H1 (cell line): ENCODE data around the gene F11. TPM values are rescaled to one million over a fixed set of nuclear protein-coding genes. Genes with fewer than 3 reads are reported as not detected.
A peak's percentile ranks its signal among the peaks of the same experiment; 100 is the strongest.

Experiments
- EP300 ChIP-seq, 2 experiments: IDR thresholded peaks; 1 replicate in 1 of 2; 2 replicates in 1 of 2; pipeline ENCODE4 v1.6.1; 2011 to 2012; ENCODE audit warnings: low read depth in 2 of 2, low read length in 2 of 2, mild to moderate bottlenecking in 2 of 2, borderline replicate concordance in 1 of 2, inconsistent platforms in 1 of 2, moderate library complexity in 1 of 2
- KDM1A ChIP-seq: fragments of 200-600, 300-600 bp; sonication (generic); IDR thresholded peaks from 2 replicates; pipeline ENCODE4 v1.7.1; 2016; ENCODE audit warnings: mild to moderate bottlenecking, low read length, borderline replicate concordance
- KDM5A ChIP-seq: fragments of 200-600 bp; IDR thresholded peaks from 2 replicates; pipeline ENCODE4 v1.7.1; 2012; ENCODE audit warnings: mild to moderate bottlenecking, low read length, inconsistent platforms, mixed read lengths
- RAD21 ChIP-seq, 2 experiments: IDR thresholded peaks in 1 of 2; conservative IDR thresholded peaks in 1 of 2; 2 replicates each; pipeline ENCODE4 v1.6.1; 2011; ENCODE audit warnings: low read depth in 2 of 2, low read length in 2 of 2, improper control_type of control experiment in 1 of 2, inconsistent platforms in 1 of 2, mild to moderate bottlenecking in 1 of 2, moderate library complexity in 1 of 2
- SIN3A ChIP-seq, 2 experiments: IDR thresholded peaks in 1 of 2; conservative IDR thresholded peaks in 1 of 2; 2 replicates each; pipeline ENCODE4 v1.6.1; 2011 to 2012; ENCODE audit warnings: low read length in 2 of 2, improper control_type of control experiment in 1 of 2, low read depth in 1 of 2, mild to moderate bottlenecking in 1 of 2
- polyA plus RNA-seq, 7 experiments: library from polyadenylated mRNA; depleted of rRNA in 3 of 7; stranded (reverse) in 5 of 7; unstranded in 2 of 7; fragments of >200 nt in 5 of 7; fragments of 200-250 nt in 2 of 7; gene quantifications; 1 replicate in 5 of 7; 2 replicates in 1 of 7; 4 replicates in 1 of 7; pipeline versions ENCODE4 v1.2.1 to v1.2.3, GENCODE V29; 2011 to 2013; ENCODE audit warnings: missing spikeins in 2 of 7, mixed read lengths in 2 of 7
- total RNA-seq: library from RNA; stranded (reverse); fragmentation: NEBNext Ultra II Directional; extraction: Animal tissue kit (Norgen Biotek cat#: 25700); gene quantifications from 2 replicates; pipeline ENCODE4 v1.2.1, GENCODE V29; 2021
- TF ChIP-seq, protein P1 (sequence below): fragments of 300-600 bp; sonication (generic); IDR thresholded peaks from 2 replicates; pipeline ENCODE4 v1.7.1; 2012; ENCODE audit warnings: low read length, moderate library complexity, mild to moderate bottlenecking, inconsistent platforms; ENCODE audit not compliant: insufficient replicate concordance

F11 gene
- total and polyA plus RNA-seq, 2 of the 8 experiments (the other 6 are each of a cell fraction or from before 2014, with no cell fraction given): 0.27 to 0.99 TPM

DNA sequence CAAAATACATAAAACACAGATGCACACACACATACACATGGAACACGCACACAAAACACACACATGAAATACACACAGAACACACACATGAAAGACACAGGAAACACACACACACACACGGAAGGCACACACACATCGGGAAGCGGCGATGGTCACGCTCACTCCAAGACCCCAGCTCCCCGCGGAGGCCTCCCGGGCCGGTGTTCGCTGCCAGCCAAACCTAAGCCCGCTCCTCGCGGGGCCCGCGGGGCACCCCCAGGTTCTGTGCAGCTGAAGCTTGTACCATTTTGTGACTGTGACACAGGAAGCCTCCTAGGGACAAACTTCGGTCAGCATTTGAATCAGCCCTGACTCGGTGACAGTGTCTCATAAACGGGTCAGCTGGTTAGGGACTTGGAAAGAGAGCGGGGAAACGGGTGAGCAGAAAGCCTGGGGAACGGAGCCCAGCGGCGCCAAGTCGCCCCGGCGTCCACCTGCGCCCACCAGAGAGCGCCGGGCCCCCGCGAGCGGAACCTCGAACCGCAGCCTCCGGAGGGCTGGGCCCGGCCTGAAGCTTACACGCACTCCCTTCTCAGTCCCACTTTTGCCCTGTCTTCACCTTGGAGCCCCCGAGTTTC lies 32.1 kb downstream of the F11 start (continued):
- TF ChIP-seq, protein P1, sequence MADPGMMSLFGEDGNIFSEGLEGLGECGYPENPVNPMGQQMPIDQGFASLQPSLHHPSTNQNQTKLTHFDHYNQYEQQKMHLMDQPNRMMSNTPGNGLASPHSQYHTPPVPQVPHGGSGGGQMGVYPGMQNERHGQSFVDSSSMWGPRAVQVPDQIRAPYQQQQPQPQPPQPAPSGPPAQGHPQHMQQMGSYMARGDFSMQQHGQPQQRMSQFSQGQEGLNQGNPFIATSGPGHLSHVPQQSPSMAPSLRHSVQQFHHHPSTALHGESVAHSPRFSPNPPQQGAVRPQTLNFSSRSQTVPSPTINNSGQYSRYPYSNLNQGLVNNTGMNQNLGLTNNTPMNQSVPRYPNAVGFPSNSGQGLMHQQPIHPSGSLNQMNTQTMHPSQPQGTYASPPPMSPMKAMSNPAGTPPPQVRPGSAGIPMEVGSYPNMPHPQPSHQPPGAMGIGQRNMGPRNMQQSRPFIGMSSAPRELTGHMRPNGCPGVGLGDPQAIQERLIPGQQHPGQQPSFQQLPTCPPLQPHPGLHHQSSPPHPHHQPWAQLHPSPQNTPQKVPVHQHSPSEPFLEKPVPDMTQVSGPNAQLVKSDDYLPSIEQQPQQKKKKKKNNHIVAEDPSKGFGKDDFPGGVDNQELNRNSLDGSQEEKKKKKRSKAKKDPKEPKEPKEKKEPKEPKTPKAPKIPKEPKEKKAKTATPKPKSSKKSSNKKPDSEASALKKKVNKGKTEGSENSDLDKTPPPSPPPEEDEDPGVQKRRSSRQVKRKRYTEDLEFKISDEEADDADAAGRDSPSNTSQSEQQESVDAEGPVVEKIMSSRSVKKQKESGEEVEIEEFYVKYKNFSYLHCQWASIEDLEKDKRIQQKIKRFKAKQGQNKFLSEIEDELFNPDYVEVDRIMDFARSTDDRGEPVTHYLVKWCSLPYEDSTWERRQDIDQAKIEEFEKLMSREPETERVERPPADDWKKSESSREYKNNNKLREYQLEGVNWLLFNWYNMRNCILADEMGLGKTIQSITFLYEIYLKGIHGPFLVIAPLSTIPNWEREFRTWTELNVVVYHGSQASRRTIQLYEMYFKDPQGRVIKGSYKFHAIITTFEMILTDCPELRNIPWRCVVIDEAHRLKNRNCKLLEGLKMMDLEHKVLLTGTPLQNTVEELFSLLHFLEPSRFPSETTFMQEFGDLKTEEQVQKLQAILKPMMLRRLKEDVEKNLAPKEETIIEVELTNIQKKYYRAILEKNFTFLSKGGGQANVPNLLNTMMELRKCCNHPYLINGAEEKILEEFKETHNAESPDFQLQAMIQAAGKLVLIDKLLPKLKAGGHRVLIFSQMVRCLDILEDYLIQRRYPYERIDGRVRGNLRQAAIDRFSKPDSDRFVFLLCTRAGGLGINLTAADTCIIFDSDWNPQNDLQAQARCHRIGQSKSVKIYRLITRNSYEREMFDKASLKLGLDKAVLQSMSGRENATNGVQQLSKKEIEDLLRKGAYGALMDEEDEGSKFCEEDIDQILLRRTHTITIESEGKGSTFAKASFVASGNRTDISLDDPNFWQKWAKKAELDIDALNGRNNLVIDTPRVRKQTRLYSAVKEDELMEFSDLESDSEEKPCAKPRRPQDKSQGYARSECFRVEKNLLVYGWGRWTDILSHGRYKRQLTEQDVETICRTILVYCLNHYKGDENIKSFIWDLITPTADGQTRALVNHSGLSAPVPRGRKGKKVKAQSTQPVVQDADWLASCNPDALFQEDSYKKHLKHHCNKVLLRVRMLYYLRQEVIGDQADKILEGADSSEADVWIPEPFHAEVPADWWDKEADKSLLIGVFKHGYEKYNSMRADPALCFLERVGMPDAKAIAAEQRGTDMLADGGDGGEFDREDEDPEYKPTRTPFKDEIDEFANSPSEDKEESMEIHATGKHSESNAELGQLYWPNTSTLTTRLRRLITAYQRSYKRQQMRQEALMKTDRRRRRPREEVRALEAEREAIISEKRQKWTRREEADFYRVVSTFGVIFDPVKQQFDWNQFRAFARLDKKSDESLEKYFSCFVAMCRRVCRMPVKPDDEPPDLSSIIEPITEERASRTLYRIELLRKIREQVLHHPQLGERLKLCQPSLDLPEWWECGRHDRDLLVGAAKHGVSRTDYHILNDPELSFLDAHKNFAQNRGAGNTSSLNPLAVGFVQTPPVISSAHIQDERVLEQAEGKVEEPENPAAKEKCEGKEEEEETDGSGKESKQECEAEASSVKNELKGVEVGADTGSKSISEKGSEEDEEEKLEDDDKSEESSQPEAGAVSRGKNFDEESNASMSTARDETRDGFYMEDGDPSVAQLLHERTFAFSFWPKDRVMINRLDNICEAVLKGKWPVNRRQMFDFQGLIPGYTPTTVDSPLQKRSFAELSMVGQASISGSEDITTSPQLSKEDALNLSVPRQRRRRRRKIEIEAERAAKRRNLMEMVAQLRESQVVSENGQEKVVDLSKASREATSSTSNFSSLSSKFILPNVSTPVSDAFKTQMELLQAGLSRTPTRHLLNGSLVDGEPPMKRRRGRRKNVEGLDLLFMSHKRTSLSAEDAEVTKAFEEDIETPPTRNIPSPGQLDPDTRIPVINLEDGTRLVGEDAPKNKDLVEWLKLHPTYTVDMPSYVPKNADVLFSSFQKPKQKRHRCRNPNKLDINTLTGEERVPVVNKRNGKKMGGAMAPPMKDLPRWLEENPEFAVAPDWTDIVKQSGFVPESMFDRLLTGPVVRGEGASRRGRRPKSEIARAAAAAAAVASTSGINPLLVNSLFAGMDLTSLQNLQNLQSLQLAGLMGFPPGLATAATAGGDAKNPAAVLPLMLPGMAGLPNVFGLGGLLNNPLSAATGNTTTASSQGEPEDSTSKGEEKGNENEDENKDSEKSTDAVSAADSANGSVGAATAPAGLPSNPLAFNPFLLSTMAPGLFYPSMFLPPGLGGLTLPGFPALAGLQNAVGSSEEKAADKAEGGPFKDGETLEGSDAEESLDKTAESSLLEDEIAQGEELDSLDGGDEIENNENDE: no peak
- no peak for TF ChIP-seq KDM5A
- no peak for TF ChIP-seq EP300 (IDR thresholded peaks at IDR 0.05; ENCODE audit: borderline replicate concordance in 1 of 2, low read depth in 2 of 2, low read length in 2 of 2)
- peak; percentile 73 to 77 for TF ChIP-seq RAD21 (IDR thresholded peaks at IDR 0.05 in 1 of 2, conservative IDR thresholded peaks at IDR 0.05 in 1 of 2; ENCODE audit: low read depth in 2 of 2, low read length in 2 of 2)
- TF ChIP-seq KDM1A: no peak
- TF ChIP-seq SIN3A (conservative IDR thresholded peaks at IDR 0.05 in 1 of 2, IDR thresholded peaks at IDR 0.05 in 1 of 2; ENCODE audit: low read depth in 1 of 2, low read length in 2 of 2): peak in 1 of 2 experiments; percentile 65; a peak in 1 of 4 replicates
- TF ChIP-seq, all 59 proteins: peak for 5
